Measurements from ENCODE around the gene ZNF32.

DNA sequence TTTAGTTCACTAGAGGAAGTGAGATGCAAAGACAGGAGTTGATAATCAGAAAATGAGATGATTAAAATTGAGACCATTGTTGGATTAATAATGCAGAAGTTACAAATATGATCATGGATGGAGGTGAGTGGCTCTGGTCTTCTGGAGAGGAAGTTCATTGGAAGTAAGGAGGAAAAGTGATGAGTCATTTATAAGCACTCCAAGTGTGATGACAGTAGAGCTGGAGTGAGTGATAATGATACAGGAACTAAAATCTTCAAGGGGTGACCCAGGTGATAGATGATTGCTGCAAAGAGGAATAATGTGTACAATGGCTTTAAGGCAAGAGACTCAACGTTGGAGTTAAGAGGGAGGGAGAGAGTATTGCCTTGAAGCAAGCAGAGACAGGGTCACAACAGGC, 20.7 kb downstream of the ZNF32 start:
- TF ChIP-seq, protein P1, sequence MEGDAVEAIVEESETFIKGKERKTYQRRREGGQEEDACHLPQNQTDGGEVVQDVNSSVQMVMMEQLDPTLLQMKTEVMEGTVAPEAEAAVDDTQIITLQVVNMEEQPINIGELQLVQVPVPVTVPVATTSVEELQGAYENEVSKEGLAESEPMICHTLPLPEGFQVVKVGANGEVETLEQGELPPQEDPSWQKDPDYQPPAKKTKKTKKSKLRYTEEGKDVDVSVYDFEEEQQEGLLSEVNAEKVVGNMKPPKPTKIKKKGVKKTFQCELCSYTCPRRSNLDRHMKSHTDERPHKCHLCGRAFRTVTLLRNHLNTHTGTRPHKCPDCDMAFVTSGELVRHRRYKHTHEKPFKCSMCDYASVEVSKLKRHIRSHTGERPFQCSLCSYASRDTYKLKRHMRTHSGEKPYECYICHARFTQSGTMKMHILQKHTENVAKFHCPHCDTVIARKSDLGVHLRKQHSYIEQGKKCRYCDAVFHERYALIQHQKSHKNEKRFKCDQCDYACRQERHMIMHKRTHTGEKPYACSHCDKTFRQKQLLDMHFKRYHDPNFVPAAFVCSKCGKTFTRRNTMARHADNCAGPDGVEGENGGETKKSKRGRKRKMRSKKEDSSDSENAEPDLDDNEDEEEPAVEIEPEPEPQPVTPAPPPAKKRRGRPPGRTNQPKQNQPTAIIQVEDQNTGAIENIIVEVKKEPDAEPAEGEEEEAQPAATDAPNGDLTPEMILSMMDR (IDR thresholded peaks at IDR 0.05): no peak
- TF ChIP-seq POLR2A (IDR thresholded peaks at IDR 0.05): no peak
